ENCODE measurements around the gene ATG16L2. TPM values are rescaled to one million over a fixed set of nuclear protein-coding genes. Genes with fewer than 3 reads are reported as not detected.

The ATG16L2 gene
- total RNA-seq, 6 donors from 2014 or later, result 39.5 to 354 (median 86.4) TPM

DNA sequence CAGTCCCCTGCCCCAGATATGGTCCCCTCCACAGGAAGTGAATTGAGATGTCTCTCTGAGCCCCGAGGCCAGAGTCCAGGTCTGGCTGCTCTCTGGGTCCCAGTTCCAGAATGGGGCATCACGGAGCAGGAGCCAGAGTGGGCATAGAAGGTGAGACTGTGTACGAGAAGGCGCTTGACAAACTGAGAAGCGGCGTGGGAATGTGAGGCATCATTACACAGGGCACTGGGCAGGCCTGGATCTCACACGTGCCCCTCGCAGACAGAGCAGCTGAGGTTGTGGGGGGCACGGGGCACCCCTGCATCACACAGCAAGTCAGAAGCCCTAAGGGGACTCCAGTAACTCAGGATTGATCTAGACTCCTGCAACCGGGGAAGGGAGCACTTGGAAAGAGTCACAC lies 29.5 kb upstream of the ATG16L2 start:
- peaks cover 39 to 66% (median 57%) of the 10 kb centered on the region in 4 donors for H3K4me1 ChIP-seq
- DNase-seq (peak in 1 of 2 donors; percentile 33), ATAC-seq (ENCODE audit: low FRiP score in 2 of 2) (no peak)
- no peak overlapping the region for H3K4me3 ChIP-seq
- peak overlapping the region in 2 of 4 donors; percentile 4 to 81 for H3K27ac ChIP-seq
- 87 to 89% methylated on average over 10 of the region's 10 CpGs for WGBS, 2 donors
- no peaks in the 10 kb centered on the region for H3K36me3 ChIP-seq
- no peaks in the 10 kb centered on the region for H3K27me3 ChIP-seq
- no peaks in the 10 kb centered on the region for H3K9me3 ChIP-seq
- TF ChIP-seq EP300 (IDR thresholded peaks at IDR 0.05) (no peak), POLR2AphosphoS5 (IDR thresholded peaks at IDR 0.05) (no peak), POLR2A (IDR thresholded peaks at IDR 0.05) (no peak)
- TF ChIP-seq, protein P1, sequence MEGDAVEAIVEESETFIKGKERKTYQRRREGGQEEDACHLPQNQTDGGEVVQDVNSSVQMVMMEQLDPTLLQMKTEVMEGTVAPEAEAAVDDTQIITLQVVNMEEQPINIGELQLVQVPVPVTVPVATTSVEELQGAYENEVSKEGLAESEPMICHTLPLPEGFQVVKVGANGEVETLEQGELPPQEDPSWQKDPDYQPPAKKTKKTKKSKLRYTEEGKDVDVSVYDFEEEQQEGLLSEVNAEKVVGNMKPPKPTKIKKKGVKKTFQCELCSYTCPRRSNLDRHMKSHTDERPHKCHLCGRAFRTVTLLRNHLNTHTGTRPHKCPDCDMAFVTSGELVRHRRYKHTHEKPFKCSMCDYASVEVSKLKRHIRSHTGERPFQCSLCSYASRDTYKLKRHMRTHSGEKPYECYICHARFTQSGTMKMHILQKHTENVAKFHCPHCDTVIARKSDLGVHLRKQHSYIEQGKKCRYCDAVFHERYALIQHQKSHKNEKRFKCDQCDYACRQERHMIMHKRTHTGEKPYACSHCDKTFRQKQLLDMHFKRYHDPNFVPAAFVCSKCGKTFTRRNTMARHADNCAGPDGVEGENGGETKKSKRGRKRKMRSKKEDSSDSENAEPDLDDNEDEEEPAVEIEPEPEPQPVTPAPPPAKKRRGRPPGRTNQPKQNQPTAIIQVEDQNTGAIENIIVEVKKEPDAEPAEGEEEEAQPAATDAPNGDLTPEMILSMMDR (IDR thresholded peaks at IDR 0.05), result no peak

DNA sequence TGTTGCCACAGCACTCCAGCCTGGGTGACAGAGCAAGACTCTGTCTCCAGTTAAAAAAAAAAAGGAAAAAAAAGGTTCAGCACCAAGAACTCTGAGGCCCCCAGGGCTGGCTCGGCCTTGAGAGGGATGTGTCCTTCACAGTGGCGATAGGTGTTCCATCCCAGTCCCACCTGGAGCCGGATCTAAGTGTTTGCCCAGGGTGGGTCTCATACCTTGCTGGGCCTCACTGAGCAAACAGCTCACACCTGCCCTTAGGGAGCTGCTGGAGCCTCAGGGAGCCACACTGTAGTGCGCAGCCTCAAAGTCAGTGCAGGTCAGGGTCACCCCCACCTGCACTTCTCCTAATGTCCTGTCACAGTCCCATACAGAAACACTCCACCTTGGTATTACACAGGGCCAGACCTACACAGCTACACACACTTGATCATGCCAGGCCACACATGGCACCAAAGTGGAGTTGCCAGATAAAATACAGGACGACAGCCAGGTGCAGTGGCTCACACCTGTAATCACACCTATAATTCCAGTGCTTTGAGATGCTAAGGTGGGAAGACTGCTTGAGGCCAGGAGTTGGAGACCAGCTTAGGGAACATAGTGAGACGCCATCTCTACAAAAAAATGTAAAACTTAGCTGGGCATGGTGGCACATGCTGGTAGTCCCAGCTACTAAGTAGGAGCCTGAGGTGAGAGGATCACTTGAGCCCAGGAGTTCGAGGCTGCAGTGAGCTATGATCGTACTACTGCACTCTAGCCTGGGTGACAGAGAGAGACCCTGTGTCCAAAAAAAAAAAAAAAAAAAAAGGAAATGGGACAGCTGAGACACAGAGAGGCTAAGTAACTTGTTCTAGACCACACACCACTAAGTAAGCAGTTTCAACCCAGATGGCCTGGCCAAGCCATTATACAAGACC lies 27.7 kb upstream of the ATG16L2 start:
- WGBS, 2 donors, result 55 to 61% methylated on average over 7 to 8 of the region's 8 CpGs
- ATAC-seq (ENCODE audit: low FRiP score in 2 of 2), result peak; percentile 40 to 86
- no peaks in the 10 kb centered on the region for H3K36me3 ChIP-seq
- no peaks in the 10 kb centered on the region for H3K9me3 ChIP-seq
- TF ChIP-seq, protein P1 (IDR thresholded peaks at IDR 0.05), result peak in 2 of 6 experiments; percentile 21 to 26
- TF ChIP-seq EP300 (IDR thresholded peaks at IDR 0.05), result peak in 1 of 4 donors; percentile 10
- TF ChIP-seq POLR2AphosphoS5 (IDR thresholded peaks at IDR 0.05), result no peak
- peak in 1 of 4 donors; percentile 24 for TF ChIP-seq POLR2A (IDR thresholded peaks at IDR 0.05)
- H3K4me3 ChIP-seq, result no peak overlapping the region
- no peaks in the 10 kb centered on the region for H3K27me3 ChIP-seq
- H3K27ac ChIP-seq, result peak overlapping the region; percentile 60 to 83 (median 71)
- H3K4me1 ChIP-seq, result peaks cover 25 to 63% (median 53%) of the 10 kb centered on the region in 4 donors
- DNase-seq, result peak in 1 of 2 donors; percentile 92

DNA sequence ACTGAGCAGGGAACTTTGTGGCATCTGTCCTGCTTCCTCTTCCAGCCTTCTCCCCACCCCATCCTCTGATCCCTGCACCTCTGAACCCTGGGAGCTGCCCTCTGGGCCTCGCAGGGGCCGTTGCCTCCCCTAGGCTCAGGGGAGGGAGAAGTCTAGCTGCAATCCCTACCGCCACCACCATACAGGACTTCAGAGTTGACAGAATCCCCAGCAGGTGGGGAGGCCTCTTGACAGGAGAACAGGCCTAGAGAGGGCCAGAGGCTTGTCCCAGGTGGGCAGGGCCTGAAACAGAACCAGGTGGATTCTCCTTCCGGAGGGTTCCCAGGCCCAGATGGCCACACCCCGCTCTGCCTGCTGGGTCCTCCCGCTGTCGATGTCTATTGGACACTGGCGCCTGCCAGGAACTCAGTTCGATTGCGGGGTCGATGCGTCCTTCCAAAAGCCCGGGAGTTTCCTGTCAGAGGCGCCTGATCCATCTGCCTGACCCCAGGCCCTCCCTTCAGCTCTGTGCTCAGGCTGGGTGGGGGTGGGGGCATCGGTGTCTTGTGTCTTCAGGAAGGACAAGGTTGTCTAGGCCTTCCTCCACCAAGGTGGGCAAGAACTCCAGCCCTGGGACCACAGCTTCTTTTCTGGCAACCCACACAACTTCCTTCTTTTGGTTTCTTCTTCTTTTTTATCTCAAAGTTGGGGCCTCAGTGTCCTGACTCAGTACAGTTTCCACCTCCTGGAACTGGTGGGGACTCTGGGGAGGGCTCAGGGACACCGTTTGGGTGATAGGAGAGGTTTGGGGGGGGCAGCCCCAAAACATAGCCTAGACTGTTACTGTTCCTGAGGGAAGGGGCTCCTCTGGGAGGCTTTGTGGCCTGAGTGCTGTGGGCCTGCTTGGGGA lies 26.8 kb upstream of the ATG16L2 start:
- H3K36me3 ChIP-seq, result no peaks in the 10 kb centered on the region

DNA sequence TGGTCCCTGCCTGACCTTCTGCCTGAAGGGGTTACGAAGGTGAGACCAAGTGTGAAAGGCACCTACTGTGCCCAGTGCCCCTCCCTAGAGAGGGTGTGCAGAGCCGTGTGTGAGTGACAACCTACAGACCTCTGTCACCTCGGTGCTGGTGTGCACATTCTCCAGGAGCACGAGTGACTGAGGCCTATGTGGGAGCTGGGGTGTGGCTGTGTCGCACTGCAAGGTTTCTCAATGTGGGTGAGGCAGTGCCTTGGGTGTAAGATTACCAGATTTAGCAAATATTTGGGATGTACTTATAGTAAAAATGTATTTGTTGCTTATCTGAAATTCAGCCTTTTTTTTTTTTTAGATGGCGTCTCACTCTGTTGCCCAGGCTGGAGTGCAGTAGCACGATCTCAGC lies 26.0 kb upstream of the ATG16L2 start:
- Histone ChIP-seq H3K9me3 (no peaks in the 10 kb centered on the region), H3K36me3 (no peaks in the 10 kb centered on the region), H3K27ac (peak overlapping the region in 2 of 4 donors; percentile 81 to 83), H3K4me3 (no peak overlapping the region), H3K27me3 (no peaks in the 10 kb centered on the region), H3K4me1 (peaks cover 25 to 62% (median 54%) of the 10 kb centered on the region in 4 donors)
- no peak for DNase-seq
- 56 to 75% methylated on average over 7 of the region's 7 CpGs for whole genome bisulfite sequencing, 2 donors
- TF ChIP-seq POLR2A (IDR thresholded peaks at IDR 0.05) (no peak), POLR2AphosphoS5 (IDR thresholded peaks at IDR 0.05) (no peak), EP300 (IDR thresholded peaks at IDR 0.05) (no peak)
- TF ChIP-seq, protein P1 (IDR thresholded peaks at IDR 0.05), result no peak
- peak in 1 of 2 donors; percentile 22 for ATAC-seq (ENCODE audit: low FRiP score in 2 of 2)

More for the DNA sequence above, 26.8 kb upstream of the ATG16L2 start:
- no peak overlapping the region for H3K4me3 ChIP-seq
- H3K9me3 ChIP-seq, result no peaks in the 10 kb centered on the region
- H3K4me1 ChIP-seq, result peaks cover 20 to 58% (median 48%) of the 10 kb centered on the region in 4 donors
- TF ChIP-seq POLR2A (IDR thresholded peaks at IDR 0.05), result no peak
- TF ChIP-seq, protein P1 (IDR thresholded peaks at IDR 0.05), result peak in 3 of 6 experiments; percentile 20 to 36 (median 35)
- peak overlapping the region; percentile 60 to 83 (median 71) for H3K27ac ChIP-seq
- ATAC-seq (ENCODE audit: low FRiP score in 2 of 2) (peak in 1 of 2 donors; percentile 31), DNase-seq (peak in 1 of 2 donors; percentile 58)
- no peaks in the 10 kb centered on the region for H3K27me3 ChIP-seq
- 45 to 51% methylated on average over 12 of the region's 16 CpGs for WGBS, 2 donors

Data from upper lobe of left lung (tissue), 6 donors.